HG02938 (cell line): Measurements from ENCODE around the gene PCOLCE2.

Experiments
- ATAC-seq: cut with Tn5 transposase; IDR thresholded peaks from one replicate; pipeline ENCODE4 v1.9.1; 2021; ENCODE audit warnings: mild to moderate bottlenecking, moderate library complexity; ENCODE audit not compliant: unreplicated experiment

PCOLCE2 gene

GRCh38 chr3:142866841-142867631 is 21.8 kb downstream of the PCOLCE2 start:
- ATAC-seq, result no peak

GRCh38 chr3:142863930-142864920 is 24.7 kb downstream of the PCOLCE2 start:
- ATAC-seq, result no peak

GRCh38 chr3:142863010-142863817 is 25.7 kb downstream of the PCOLCE2 start:
- no peak for ATAC-seq

- no peak for ATAC-seq
Observed at GRCh38 chr3:142861926-142862325, 27.0 kb downstream of the PCOLCE2 start.

GRCh38 chr3:142858043-142858442 is 30.8 kb downstream of the PCOLCE2 start:
- no peak for ATAC-seq

- ATAC-seq, result no peak
Observed at GRCh38 chr3:142857056-142857455, 31.8 kb downstream of the PCOLCE2 start.

- no peak for ATAC-seq
Observed at GRCh38 chr3:142853270-142854168, 35.4 kb downstream of the PCOLCE2 start.

GRCh38 chr3:142852009-142852408 is 36.9 kb downstream of the PCOLCE2 start:
- no peak for ATAC-seq

GRCh38 chr3:142850395-142851023 is 38.4 kb downstream of the PCOLCE2 start:
- no peak for ATAC-seq

GRCh38 chr3:142849148-142849547 is 39.7 kb downstream of the PCOLCE2 start:
- ATAC-seq, result no peak

GRCh38 chr3:142846779-142847577 is 41.9 kb downstream of the PCOLCE2 start:
- no peak for ATAC-seq

- no peak for ATAC-seq
Observed at GRCh38 chr3:142844339-142844977, 44.4 kb downstream of the PCOLCE2 start.

- ATAC-seq, result no peak
Observed at GRCh38 chr3:142839831-142840230, 49.1 kb downstream of the PCOLCE2 start.

GRCh38 chr3:142837526-142837925 is 51.4 kb downstream of the PCOLCE2 start:
- no peak for ATAC-seq

- peak; percentile 99 for ATAC-seq
Observed at GRCh38 chr3:142828703-142829305, 60.1 kb downstream of the PCOLCE2 start.

GRCh38 chr3:142819179-142819578 is 69.7 kb downstream of the PCOLCE2 start:
- ATAC-seq, result no peak

GRCh38 chr3:142818651-142819050 is 70.2 kb downstream of the PCOLCE2 start:
- no peak for ATAC-seq

- ATAC-seq, result no peak
Observed at GRCh38 chr3:142817897-142818296, 71.0 kb downstream of the PCOLCE2 start.
